Colonic mucosa (tissue), 4 donors: ENCODE measurements around the gene GRIP1. TPM values are rescaled to one million over a fixed set of nuclear protein-coding genes. Genes with fewer than 3 reads are reported as not detected.

ENCODE experiments used
- DNase-seq: peaks from one replicate; pipeline ENCODE4 v3.0.0-alpha.2; 2020
- H3K27ac ChIP-seq: fragments of 200-600 bp; one replicate; pipeline ENCODE4 v1.8.0; 2021
- H3K27me3 ChIP-seq: fragments of 200-600 bp; one replicate; pipeline ENCODE4 v1.8.0; 2021
- H3K36me3 ChIP-seq: fragments of 200-600 bp; one replicate; pipeline ENCODE4 v1.8.0; 2021
- H3K4me1 ChIP-seq: fragments of 200-600 bp; one replicate; pipeline ENCODE4 v1.8.0; 2021; ENCODE audit warnings: mild to moderate bottlenecking
- H3K4me3 ChIP-seq: fragments of 200-600 bp; one replicate; pipeline ENCODE4 v1.8.0; 2021
- H3K9ac ChIP-seq, 2 donors: one replicate each; pipeline ENCODE4 v1.7.0; 2013; ENCODE audit warnings: control low read depth in 2 of 2, low read depth in 2 of 2, low read length in 2 of 2
- H3K9me3 ChIP-seq: fragments of 200-600 bp; one replicate; pipeline ENCODE4 v1.8.0; 2021
- intact Hi-C: fragments of 100-400 bp; cut with DNase I; formaldehyde crosslinking; loops from one replicate; pipeline ENCODE4 v1.14.1; 2022
- total RNA-seq, 2 donors: library from RNA; stranded (reverse); fragmentation: NEBNext Ultra II Directional in 1 of 2; extraction: Animal tissue kit (Norgen Biotek cat#: 25700) in 1 of 2; gene quantifications; one replicate each; pipeline ENCODE4 v1.2.1, GENCODE V29; 2021
- TF ChIP-seq, protein P1 (sequence below): fragments of 200-600 bp; IDR thresholded peaks from one replicate; pipeline ENCODE4 v1.8.0; 2022; ENCODE audit warnings: antibody characterized with exemption, mild to moderate bottlenecking
- donor health status: healthy.
- donor health status: DM: no; HTN: no; CAD: no.
- donor health status: DM: no; HTN: no; CAD: no.

Gene GRIP1
- total RNA-seq, 2 donors from 2014 or later, result 3.7 to 6.2 TPM

DNA sequence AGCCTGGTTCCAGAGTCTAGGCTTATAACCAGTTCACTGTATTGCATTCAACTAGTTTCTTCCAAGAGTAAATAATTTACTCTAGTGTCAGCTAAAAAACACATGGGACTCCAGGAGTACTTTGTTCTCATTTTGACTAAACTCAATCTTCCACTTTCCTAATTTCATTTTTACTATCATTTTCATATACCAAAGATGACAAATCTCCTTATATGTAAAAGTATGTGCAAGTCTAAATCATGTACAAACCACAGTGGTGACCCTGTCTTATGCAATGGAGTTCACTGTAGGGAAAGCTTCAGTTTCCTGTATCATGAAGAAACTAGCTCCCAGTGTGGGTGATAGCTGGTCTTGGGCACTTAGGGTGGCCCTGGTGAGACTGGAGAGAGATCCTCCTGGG is 225.0 kb downstream of the GRIP1 start:
- H3K9ac ChIP-seq, result no peak overlapping the region
- DNase-seq, result no peak
- no peak overlapping the region for H3K27ac ChIP-seq
- H3K4me3 ChIP-seq, result no peak overlapping the region
- H3K4me1 ChIP-seq, result no peaks in the 10 kb centered on the region
- no peaks in the 10 kb centered on the region for H3K36me3 ChIP-seq
- no peaks in the 10 kb centered on the region for H3K9me3 ChIP-seq
- intact Hi-C loops, result no loop called here
- TF ChIP-seq, protein P1, sequence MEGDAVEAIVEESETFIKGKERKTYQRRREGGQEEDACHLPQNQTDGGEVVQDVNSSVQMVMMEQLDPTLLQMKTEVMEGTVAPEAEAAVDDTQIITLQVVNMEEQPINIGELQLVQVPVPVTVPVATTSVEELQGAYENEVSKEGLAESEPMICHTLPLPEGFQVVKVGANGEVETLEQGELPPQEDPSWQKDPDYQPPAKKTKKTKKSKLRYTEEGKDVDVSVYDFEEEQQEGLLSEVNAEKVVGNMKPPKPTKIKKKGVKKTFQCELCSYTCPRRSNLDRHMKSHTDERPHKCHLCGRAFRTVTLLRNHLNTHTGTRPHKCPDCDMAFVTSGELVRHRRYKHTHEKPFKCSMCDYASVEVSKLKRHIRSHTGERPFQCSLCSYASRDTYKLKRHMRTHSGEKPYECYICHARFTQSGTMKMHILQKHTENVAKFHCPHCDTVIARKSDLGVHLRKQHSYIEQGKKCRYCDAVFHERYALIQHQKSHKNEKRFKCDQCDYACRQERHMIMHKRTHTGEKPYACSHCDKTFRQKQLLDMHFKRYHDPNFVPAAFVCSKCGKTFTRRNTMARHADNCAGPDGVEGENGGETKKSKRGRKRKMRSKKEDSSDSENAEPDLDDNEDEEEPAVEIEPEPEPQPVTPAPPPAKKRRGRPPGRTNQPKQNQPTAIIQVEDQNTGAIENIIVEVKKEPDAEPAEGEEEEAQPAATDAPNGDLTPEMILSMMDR, result no peak
- H3K27me3 ChIP-seq, result no peaks in the 10 kb centered on the region

DNA sequence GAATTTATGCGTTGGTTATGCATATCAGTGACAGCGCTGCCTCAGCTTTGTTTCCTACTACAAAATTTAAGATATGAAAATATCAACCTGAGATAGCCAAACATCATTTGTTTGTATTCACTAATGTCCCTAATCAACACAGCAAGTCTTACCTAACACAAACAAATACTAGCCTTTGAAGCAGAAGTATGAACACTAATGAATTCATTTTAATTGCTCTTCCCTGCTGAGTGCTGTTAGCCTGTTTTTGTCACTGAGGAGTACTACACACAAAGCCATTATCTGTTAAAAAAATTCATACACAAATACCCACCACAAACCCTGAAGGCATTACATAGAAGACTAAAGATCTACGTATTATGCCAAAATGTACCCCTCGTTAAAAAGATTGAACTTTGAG is 225.8 kb downstream of the GRIP1 start:
- Histone ChIP-seq H3K4me1 (no peaks in the 10 kb centered on the region), H3K36me3 (no peaks in the 10 kb centered on the region), H3K27ac (no peak overlapping the region), H3K9me3 (no peaks in the 10 kb centered on the region), H3K27me3 (no peaks in the 10 kb centered on the region), H3K9ac (no peak overlapping the region), H3K4me3 (no peak overlapping the region)
- intact Hi-C loops, result no loop called here
- DNase-seq, result no peak
- TF ChIP-seq, protein P1, result no peak

DNA sequence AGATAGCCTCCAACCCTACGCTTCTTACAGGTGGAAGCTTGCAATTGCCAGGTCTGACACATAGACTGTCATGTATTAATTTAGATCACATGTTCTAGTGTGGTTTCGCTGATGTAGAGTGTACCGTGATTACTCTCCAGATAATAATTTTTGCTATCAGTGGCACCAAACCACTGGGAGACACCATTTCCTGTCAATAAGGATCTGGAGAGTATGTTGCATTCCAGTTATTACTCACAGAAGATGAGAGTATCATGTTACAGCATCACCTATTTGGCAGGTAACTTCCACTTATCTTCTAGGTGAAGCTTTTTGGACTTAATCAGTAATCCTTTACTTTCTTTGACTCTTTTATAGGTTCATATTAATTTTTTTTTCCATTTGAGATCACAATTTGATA is 229.3 kb downstream of the GRIP1 start:
- intact Hi-C loops, result no loop called here
- DNase-seq, result no peak
- H3K36me3 ChIP-seq, result no peaks in the 10 kb centered on the region
- H3K27me3 ChIP-seq, result no peaks in the 10 kb centered on the region
- no peak overlapping the region for H3K4me3 ChIP-seq
- H3K9ac ChIP-seq, result no peak overlapping the region
- TF ChIP-seq, protein P1, result no peak
- H3K4me1 ChIP-seq, result no peaks in the 10 kb centered on the region
- H3K27ac ChIP-seq, result no peak overlapping the region
- no peaks in the 10 kb centered on the region for H3K9me3 ChIP-seq

DNA sequence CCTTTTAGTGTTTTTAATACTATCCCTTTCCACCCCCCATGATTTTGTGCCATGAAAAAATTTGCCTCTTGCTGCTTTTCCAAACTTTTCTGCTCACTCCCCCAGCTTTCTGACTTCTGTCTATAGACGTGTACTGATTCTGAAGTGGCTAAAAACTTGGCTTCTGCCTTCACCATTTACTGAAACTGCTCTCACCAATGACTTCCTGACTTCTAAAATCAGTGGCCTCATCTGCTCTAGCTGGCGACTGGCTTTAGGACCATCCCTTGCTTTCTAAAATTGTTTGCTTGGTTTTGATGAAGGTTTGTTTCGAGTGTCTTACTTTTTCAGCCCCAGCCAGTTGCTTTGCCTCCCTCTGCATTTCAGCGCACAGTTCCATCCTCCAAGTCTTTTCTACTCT is 231.2 kb downstream of the GRIP1 start:
- DNase-seq, result no peak
- H3K36me3 ChIP-seq, result no peaks in the 10 kb centered on the region
- intact Hi-C loops, result no loop called here
- H3K4me1 ChIP-seq, result no peaks in the 10 kb centered on the region
- no peak overlapping the region for H3K4me3 ChIP-seq
- H3K27ac ChIP-seq, result no peak overlapping the region
- H3K9ac ChIP-seq, result no peak overlapping the region
- no peaks in the 10 kb centered on the region for H3K27me3 ChIP-seq
- no peaks in the 10 kb centered on the region for H3K9me3 ChIP-seq
- TF ChIP-seq, protein P1, result no peak

DNA sequence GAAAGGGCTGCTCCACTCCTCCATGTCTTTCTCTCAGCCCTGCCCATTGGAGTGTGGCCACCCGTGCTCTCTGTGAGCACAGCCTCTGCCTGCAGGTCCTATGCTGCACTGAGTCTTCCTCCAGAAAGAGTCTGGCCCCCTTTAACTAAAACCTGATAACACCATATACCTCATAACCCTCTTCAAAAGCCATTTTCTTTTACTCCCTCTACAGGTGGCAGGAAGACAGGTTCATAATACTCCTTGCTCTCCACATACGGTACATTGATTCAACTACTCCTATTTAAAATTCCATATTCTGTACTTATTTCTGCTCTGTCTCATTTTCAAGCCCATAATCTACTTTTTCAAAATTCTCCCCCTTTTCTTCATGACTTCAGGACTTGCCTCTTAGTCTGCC is 232.6 kb downstream of the GRIP1 start:
- Histone ChIP-seq H3K27me3 (no peaks in the 10 kb centered on the region), H3K4me3 (no peak overlapping the region), H3K4me1 (no peaks in the 10 kb centered on the region), H3K36me3 (no peaks in the 10 kb centered on the region), H3K9ac (no peak overlapping the region), H3K27ac (no peak overlapping the region), H3K9me3 (no peaks in the 10 kb centered on the region)
- no peak for DNase-seq
- intact Hi-C loops, result no loop called here
- TF ChIP-seq, protein P1, result no peak
